ENCODE results near the gene TXLNG.

DNA sequence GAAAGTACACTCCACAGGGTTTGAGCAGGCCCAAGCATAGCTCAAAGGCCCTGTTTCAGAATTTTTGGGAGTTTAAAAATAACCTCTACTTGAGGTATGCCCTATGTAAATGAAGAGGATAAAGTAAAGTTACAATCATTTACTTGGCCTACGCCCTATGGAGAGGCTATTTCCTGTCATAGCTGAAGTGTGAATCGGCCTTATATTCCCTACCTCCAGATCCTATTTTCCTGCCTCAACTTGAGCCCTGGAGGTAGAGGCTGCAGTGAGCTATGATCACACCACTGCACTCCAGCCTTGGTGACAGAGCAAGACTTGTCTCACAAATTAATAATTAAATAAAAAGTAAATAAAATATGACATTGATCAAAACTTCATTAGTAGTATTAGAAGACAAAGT lies 11.5 kb upstream of the TXLNG start:
- TF ChIP-seq, protein P1, sequence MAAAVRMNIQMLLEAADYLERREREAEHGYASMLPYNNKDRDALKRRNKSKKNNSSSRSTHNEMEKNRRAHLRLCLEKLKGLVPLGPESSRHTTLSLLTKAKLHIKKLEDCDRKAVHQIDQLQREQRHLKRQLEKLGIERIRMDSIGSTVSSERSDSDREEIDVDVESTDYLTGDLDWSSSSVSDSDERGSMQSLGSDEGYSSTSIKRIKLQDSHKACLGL (CRISPR knock-in tag; IDR thresholded peaks at IDR 0.05), result no peak
- TF ChIP-seq REL (CRISPR knock-in tag; conservative IDR thresholded peaks at IDR 0.05) (no peak), JARID2 (CRISPR knock-in tag; IDR thresholded peaks at IDR 0.05; ENCODE audit: insufficient replicate concordance) (no peak), HDAC1 (CRISPR knock-in tag; IDR thresholded peaks at IDR 0.05) (no peak), POGZ (CRISPR knock-in tag; IDR thresholded peaks at IDR 0.05) (no peak), YY1 (IDR thresholded peaks at IDR 0.05; ENCODE audit: insufficient read depth, insufficient replicate concordance, low read depth, low read length) (no peak), FOXJ3 (CRISPR knock-in tag; IDR thresholded peaks at IDR 0.05; ENCODE audit: borderline replicate concordance) (no peak), MAZ (IDR thresholded peaks at IDR 0.05; ENCODE audit: borderline replicate concordance, low read depth, low read length) (no peak), MAZ (CRISPR knock-in tag; IDR thresholded peaks at IDR 0.05; ENCODE audit: low read depth) (no peak), MXD4 (CRISPR knock-in tag; IDR thresholded peaks at IDR 0.05) (no peak), ZNF672 (CRISPR knock-in tag; IDR thresholded peaks at IDR 0.05) (no peak), BHLHE40 (IDR thresholded peaks at IDR 0.05; ENCODE audit: low read length) (no peak), JUN (CRISPR knock-in tag; IDR thresholded peaks at IDR 0.05) (no peak)
- TF ChIP-seq, protein P2, sequence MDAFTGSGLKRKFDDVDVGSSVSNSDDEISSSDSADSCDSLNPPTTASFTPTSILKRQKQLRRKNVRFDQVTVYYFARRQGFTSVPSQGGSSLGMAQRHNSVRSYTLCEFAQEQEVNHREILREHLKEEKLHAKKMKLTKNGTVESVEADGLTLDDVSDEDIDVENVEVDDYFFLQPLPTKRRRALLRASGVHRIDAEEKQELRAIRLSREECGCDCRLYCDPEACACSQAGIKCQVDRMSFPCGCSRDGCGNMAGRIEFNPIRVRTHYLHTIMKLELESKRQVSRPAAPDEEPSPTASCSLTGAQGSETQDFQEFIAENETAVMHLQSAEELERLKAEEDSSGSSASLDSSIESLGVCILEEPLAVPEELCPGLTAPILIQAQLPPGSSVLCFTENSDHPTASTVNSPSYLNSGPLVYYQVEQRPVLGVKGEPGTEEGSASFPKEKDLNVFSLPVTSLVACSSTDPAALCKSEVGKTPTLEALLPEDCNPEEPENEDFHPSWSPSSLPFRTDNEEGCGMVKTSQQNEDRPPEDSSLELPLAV (CRISPR knock-in tag; conservative IDR thresholded peaks at IDR 0.05; ENCODE audit: low read depth), result no peak
